HG02588 (cell line): ENCODE data around the gene CLSTN3.

Experiments
- ATAC-seq: cut with Tn5 transposase; IDR thresholded peaks from one replicate; pipeline ENCODE4 v1.9.1; 2021; ENCODE audit warnings: mild to moderate bottlenecking, moderate library complexity; ENCODE audit not compliant: unreplicated experiment

Gene CLSTN3

GRCh38 chr12:7125632-7126227 is 4.4 kb upstream of the CLSTN3 start:
- ATAC-seq = no peak

DNA sequence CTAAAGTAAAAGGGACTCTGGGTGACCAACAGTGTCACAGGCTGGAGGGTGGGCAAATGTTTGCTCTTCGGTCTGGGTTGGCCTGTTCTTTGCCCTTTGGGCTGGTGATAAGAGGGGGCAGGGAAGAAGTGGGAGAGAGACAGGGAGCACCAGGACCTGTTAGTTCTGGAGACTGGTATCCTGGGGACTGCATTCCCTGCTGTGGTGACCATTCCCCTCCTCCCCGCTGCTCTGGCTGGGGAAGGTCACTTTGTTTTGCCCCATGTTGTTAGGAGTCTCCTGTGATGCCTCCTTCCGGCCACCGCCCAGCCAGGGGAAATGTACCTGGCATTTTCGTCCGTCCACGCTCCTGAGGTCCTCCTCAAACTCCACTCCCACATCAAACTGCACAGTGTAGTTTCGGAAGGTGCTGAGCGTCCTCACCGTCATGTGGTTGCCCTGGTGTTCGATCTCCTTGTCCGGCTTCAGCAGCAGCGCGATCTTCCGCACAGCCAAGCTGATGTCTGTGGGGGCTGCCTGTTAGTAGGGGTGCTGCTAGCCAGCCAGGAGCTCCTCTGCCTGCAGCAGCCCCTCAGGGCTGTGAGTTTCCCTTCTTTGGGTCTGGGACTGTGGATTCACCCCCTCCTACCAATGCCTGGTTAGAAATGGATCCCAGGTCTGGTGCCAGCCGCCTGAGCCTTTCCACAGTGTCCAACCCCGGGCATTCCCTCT is 2.1 kb upstream of the CLSTN3 start:
- ATAC-seq = no peak

- no peak for ATAC-seq
Measured at GRCh38 chr12:7128681-7129286, 1.4 kb upstream of the CLSTN3 start, which contains the start of gene RBP5. Gene RBP5, minus strand, starts transcription at chr12:7128889. Its CDS starts 114 bp downstream, at chr12:7128775.

GRCh38 chr12:7129287-7129871 is 792 bp upstream of the CLSTN3 start:
- no peak for ATAC-seq

DNA sequence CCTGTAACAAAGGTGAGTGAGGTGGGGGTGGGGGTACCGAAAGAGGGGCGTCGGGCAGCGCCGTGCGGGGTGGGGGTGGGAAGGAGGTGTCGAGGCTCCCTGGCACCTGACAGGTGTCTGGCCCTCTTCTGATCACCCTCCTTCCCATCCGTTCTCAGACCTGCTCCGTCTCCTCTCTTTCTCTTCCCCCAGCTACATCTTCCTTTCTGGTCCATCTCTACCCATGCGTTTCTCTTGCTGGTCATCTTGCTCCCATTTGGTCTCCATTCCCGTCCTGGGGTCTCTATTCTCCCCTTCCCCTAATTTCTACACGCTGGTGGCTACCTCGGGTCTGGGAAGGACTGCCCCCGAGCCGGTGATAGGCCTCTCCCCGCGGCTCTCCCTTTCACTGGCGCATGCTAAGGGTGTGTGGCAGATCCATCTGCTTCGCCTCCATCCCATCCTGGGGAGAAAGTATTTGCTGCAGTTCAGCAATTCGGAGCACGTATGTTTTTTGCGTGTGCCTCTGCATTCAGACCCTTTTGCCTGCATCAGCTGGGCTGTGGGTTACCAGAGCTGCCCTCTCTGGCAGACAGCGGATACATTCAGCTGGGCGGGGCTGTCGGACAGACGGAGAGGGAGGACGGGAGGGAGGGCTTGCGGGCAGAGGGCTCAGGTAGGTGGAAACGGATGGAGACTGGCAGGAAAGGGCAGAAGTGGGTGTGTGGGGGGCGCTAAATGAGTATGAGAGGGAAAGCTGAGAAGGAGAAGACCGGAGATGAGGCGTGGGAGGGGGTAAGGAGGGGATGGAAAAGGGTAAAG is 730 bp downstream of the CLSTN3 start:
- no peak for ATAC-seq

DNA sequence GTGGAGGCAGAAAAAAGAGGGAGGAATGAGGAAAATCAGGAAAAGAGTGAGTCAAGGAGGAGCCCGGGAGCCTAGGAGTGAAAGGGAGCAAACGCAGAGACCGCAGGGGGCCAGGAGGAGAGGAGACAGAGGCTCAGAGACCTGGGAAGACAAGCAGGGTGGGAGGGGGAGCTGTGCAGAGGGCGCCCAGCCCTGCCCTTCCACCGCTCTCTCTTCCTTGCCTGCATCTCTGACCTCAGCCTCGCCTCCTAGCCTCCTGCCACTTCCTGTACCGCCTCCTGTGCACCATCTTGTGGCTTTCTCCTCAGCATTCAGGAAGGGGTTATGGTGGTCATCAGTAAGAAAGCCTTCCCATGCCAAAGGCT is 1.3 kb downstream of the CLSTN3 start:
- no peak for ATAC-seq

- ATAC-seq = no peak
Measured at GRCh38 chr12:7134396-7135166, 4.4 kb downstream of the CLSTN3 start.

DNA sequence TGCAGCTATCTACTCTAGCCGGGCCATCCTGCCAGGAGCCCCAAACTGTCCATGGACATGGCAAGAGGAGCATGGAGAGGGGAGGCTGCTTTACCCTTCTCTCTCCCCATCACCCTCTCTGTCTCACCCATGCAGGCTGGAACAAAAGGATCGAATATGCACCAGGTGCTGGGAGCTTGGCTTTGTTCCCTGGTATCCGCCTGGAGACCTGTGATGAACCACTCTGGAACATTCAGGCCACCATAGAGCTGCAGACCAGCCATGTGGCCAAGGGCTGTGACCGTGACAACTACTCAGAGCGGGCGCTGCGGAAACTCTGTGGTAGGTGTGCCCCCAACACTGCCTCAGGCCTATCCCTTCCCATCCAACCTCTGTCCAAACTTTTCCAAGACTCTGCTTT is 5.9 kb downstream of the CLSTN3 start:
- no peak for ATAC-seq

DNA sequence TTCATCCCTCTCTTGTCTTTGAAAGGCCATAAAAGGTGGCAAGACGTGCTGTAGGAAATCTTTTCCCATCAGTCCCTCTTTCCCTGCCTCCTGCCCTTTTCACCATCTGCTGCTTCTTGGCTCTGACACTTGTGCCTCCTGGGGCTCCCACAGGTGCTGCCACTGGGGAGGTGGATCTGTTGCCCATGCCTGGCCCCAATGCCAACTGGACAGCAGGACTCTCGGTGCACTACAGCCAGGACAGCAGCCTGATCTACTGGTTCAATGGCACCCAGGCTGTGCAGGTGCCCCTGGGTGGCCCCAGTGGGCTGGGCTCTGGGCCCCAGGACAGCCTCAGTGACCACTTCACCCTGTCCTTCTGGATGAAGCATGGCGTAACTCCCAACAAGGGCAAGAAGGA is 6.5 kb downstream of the CLSTN3 start:
- no peak for ATAC-seq

- ATAC-seq = no peak
Measured at GRCh38 chr12:7137908-7138307, 7.7 kb downstream of the CLSTN3 start.

- no peak for ATAC-seq
Measured at GRCh38 chr12:7139200-7139599, 9.0 kb downstream of the CLSTN3 start.

GRCh38 chr12:7141351-7142005 is 11.3 kb downstream of the CLSTN3 start:
- no peak for ATAC-seq

DNA sequence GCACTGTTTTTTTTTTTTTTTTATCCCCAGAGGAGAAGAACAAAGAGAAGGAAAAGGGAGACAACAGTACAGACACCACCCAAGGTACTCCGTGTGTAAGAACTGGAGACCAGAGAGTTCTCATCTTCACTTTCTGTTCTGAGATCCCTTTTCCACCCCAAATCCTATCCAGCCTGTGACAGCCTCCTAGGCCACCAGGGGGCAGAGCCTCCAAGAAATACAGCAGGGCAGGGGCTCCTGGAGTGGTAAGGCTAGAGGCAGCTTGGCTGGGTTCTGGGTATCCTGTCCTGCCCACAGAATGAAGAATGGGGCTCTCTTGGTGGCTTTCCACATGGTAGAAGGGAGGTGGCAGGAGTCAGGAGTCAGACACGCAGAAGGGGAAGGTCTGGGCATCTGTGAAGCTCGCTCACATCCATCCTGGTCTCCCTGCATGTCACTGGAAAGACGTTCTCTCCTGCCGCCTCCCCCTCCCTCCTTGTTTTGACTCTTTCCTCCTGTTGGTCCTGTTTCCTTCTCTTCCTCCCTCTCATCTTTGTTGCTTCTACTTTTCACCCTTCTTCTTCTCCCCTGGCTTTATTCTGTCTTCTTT is 12.0 kb downstream of the CLSTN3 start:
- ATAC-seq = no peak

GRCh38 chr12:7142809-7143465 is 12.8 kb downstream of the CLSTN3 start:
- ATAC-seq = no peak

DNA sequence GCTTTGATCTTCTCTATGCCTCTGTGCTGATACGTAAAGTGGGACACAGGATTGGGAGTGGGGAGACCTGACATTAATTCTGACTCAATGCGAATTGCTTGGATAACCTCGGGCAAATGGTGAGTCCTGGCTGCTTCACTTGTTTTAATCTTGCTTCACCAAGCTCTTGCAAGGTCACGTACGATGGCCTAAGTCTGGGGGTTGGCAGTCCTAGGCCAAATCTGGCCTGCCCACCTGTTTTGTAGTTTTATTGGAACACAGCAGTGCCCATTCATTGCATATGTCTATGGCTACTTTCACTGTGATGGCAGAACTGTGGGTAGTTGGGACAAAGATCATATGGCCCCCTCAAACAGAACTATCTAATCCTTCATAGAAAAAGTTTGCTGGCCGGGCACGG is 13.4 kb downstream of the CLSTN3 start:
- no peak for ATAC-seq

- no peak for ATAC-seq
Measured at GRCh38 chr12:7144414-7145120, 14.4 kb downstream of the CLSTN3 start.

GRCh38 chr12:7145671-7146070 is 15.5 kb downstream of the CLSTN3 start:
- ATAC-seq = no peak

GRCh38 chr12:7146228-7146627 is 16.1 kb downstream of the CLSTN3 start:
- ATAC-seq = no peak
